Measurements from ENCODE around the gene SMIM45.
A peak's percentile ranks its signal among the peaks of the same experiment; 100 is the strongest.

Gene SMIM45

DNA sequence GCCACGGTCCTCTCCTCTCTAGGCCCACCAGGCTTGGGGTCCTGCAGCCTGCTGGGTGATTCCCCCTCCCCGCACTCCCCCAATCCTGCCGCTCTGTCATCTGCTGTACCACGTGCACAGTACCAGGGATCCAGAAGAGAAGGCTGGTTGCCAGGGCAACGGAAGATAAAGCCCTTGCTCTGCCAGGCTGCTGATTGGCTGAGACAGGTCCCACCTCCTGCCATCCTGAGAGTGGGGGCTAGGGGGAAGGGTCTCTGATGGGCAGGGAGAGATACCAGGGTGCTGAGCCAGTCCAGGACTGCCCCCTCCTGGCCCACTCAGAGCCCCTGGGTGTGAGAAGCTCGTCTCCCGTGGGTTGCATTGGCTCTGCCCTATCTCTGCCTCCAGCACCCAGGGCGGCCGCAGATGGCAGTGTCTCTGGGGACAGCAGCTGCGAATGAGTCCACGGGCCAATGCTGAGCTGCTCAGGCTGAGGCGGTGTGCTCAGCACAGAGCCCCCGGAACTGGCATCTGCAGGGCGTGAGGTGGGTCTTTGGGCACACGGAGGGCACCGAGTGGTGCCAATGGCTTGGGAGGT lies at the start of gene SMIM45:
Gene SMIM45, plus strand, starts transcription at position 253 of the 577 bp plus-strand sequence.
- no peak for DNase-seq (ENCODE audit: low read depth in 2 of 2)

DNA sequence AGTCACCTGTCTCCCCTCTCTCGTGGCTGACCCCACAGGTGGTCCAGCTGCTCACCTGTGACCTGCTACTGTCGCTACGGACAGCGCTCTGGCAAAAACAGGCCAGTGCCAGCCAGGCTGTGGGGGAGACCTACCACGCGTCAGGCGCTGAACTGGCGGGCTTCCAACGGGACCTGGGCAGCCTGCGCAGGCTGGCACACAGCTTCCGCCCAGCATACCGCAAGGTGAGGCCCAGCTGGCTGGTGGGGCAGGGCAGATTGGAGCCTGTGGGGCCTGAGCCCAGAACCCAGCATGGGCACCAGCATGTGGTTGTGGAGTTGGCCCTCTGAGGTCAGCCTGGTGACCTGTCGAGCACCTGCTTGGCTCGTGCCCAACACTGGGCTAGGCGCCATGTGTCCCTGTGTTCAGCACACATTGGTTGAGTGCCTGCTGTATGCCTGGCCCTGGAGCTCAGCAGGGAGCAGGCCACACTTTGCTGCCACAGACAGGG lies 49.0 kb upstream of the SMIM45 start:
- no peak for DNase-seq (ENCODE audit: low read depth in 2 of 2)

DNA sequence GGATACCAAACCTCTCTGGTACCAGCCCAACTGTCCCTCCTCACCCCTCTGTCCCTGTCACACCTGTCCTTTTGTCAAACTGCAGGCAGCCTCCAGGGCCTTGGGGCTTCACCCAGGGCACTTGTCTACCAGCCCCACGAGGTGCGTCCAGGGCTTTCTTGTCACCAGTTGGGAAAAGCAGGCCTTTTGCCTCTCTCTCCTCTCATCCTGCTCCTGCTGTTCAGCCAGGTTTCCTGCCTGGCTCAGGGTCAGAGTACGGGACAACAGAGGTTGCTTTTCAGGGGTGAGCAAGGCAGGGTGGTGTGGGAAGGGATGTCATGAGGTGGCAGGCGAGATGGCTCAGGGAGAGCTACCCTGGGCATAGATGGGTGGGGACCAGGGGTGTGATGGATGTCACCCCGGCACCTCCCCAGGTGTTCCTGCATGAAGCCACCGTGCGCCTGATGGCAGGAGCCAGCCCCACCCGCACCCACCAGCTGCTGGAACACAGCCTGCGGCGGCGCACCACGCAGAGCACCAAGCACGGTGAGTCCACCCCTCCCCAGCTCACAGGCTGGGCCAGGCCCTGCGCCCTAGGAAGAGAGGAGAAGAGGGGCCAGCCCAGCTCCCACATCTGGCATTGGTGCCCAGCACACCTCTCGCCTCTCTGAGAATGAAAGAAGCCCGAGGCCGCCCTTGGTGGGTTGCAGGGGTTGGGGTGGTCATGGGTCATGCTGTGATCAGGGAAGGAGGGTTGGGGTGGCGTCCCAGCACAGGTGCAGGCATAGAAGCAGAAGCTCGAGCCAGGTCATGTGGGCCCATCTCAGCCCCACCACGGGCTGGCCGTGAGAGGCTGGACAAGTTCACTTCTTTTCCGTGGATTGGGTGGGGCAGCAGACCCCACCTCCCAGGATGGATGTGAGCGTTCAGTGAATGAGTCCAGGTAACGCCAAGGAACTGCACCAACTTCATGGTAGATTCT lies 47.2 kb upstream of the SMIM45 start:
- no peak for DNase-seq (ENCODE audit: low read depth in 2 of 2)

DNA sequence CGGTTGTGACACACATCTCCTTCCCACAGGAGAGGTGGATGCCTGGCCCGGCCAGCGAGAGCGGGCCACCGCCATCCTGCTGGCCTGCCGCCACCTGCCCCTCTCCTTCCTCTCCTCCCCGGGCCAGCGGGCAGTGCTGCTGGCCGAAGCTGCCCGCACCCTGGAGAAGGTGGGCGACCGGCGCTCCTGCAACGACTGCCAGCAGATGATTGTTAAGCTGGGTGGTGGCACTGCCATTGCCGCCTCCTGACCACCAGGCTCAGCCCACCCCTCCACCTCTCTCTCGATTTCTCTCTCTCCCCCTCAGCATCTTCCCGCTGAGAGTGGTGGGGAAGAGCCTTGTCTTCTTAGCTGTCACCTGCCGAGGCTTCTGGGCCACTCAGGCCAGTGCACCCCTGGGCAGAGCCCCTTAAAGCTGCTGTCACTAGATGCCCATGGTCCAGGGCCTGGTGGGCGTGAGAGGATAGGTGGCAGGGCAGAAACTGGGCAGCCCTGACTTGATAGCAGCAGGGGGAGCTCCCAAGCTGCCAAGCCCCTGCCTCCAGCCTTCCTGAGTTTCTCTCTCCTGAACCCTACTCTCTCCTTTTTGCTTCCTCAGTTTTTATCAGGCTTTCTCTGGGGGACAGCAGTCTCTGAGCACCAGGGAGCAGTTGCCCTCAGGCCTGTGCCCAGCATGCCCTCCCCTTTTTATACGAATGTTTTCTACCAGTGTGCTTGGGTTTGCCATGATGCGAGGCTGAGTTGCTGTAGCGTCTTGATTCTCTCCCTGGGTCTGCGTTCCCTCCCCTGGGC lies 46.3 kb upstream of the SMIM45 start:
- DNase-seq (ENCODE audit: low read depth in 2 of 2): no peak

DNA sequence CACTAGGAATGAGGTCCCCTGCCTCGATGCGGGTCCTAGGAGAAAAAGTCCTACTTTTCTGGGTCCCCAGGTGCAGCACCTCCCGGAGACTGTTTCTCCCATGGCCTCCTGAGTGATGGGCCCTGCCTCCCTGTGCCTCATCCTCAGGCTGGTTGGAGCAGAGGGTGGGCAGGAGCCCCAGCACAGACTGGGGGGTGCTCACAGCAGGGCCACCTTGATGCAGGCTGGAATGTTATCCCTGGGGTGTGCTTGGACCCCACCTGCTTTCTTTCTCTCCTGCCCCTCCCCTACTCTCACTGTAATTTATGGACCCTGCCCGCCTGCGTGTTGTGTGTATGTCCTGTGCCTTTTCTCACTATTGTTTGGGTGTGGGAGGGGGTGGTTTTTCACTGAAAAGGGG lies 45.1 kb upstream of the SMIM45 start:
- no peak for DNase-seq (ENCODE audit: low read depth in 2 of 2)

DNA sequence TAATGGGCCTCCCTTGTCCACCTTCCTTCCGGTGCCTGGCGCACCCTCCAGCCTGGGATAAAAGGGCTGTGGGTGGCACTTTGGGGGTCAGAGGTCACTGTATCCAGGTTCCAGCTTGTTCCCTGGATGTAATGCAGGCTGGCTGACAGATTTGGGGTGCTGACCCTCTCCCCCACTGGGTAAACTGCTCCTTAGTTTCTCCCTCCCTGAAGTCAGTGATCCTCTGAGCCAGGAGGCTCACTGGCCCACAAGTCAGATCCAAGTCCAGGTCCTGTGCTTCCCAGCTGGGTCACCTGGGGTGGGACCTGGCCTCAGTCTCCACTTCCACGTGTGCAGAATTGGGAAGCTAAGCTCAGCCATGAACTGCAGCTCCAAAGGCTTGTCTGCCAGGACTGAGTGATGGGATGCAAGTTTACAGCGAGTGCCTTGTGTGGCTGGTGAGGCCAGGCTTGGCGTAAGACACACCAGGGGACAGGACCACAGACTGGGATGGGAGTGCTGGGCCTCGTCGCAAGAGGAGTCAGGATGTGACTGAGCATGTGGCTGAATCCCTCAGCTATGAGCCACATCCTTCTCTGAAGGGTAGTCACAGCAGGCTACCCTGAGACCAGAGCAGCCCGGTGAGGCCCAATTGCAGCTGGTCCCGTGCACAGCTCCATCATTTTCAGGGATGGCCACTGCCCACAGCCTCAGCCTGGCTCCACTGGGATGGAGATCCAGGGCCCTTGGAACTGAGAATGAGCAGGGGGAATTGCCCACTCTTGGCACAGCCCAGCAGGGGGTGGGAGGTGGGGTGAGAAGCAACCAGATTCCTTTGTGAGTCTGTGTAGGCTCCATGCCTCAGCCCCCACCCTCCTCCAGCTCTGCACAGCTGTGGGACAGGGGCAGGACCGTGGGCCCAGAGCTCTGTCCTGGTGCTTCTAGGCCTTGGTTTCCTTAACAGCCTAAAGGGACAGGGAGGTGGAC lies 44.2 kb upstream of the SMIM45 start:
- no peak for DNase-seq (ENCODE audit: low read depth in 2 of 2)

DNA sequence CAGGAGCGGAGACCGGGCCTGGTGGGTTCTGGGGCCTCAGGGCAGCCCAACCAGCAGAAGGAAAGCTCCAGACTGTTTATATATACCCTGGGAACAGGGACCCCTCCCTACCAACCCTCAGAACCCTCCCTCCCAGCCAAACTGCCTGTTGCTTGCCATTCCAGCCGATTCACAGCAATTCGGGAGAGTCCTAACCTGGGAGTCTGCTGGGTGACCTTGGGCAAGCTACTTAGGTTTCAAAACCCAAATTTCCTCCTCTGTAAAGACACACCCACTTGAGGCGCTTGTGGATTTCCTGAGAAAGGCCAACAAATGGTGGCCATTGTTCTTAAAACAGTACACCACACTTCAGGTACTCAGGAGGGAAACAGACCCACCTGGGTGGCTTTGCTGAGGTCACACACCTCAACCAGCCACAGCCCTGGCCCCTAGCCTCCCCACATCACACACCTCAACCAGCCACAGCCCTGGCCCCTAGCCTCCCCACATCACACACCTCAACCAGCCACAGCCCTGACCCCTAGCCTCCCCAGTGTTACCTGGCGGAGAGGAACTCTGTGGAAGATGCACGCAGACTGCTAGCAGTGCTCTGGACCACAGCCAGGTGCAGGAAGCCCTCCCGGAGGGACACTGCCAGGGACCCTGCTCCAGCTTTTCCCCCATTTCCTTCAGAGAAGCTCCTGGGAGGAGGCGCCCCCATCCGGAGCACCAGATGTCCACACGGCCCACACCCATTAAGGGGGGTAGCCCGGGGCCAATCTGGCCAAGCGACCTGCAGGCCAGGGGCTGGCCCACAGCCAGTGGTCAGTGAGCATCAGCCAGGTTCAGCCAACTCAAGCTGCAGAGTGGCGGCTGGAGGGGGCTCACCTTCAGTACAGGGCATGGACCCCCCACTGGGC lies 43.3 kb upstream of the SMIM45 start:
- no peak for DNase-seq (ENCODE audit: low read depth in 2 of 2)

DNA sequence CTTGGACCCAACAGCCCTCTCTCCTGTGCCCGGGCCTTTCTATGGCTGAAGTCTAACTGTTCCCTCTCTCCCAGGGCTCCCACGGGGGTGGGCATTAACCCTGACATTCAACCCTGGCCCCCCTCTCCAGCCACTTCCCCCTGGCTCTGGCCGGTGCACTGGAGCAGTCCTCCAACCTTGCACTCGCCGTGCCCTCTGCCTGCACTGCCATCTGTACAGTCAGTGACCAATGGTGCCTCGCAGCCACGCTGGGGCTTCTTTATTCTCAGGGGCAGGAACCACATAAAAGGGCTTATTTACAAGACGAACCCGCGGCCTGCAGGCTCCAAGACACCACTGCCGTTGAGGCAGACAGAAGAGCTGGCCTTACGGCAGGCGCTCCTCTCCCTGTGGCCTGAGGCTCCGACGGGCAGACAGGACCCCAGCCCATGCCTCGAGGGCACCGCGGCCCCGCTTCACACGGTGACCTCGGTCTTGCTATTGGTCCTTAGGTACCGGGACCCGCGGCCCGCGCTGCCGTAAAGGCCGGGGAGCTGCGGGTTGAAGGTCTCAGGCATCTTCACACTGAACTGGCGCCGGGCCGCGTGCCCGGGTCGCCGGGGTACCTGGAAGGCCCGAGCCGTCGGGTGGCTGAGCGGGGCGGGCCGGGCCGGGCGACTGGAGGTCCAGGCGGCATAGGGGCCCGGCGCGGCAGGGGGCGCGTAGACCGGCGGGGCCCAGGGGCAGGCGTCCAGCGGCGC lies 42.5 kb upstream of the SMIM45 start:
- no peak for DNase-seq (ENCODE audit: low read depth in 2 of 2)

DNA sequence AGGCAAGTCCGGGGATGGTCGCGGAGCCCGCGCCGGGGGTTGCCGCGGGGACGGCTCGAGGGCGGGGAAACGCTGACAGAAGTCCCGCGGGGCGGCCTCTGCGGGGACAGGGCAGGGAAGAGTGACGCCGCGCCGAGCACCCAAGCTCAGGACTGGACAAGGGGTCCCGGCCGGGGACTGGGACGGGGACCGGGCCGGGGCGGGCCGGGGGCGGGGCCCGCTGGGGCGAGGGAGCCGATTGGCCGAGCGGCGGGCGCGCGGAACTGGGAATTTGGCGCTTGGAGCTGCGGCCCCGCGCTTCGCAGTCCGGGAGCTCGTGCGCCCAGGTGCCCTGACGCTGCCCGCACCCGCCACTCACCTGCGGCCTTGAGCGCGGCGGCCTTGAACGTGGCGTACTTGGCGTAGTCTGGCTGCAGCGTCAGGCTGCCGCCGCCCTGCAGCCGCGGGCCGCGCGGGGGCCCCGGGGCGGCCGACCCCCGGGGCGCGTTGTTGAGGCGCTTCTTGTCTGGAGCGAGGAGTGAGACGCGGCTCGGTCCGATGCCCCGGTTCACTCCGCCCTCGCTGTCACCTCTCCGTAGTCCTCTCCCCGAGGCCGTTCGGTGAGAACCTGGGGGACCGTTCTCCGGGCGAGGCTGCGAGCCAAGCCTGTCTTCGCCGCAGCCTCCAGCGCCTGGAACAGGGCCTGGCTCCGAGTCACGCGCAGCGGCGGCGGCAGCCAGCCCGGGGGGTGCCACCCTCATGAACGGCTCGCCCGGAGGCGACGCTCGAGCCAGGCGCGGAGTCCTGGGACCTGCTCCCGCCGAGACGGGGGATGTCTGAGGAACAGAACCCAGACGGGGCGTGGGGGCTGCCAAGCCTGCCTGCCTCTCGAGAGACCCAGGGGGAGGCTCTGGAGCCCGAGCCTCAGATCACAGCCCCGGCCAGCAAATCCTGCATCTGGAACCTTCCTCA lies 41.6 kb upstream of the SMIM45 start:
- DNase-seq (ENCODE audit: low read depth in 2 of 2): no peak

DNA sequence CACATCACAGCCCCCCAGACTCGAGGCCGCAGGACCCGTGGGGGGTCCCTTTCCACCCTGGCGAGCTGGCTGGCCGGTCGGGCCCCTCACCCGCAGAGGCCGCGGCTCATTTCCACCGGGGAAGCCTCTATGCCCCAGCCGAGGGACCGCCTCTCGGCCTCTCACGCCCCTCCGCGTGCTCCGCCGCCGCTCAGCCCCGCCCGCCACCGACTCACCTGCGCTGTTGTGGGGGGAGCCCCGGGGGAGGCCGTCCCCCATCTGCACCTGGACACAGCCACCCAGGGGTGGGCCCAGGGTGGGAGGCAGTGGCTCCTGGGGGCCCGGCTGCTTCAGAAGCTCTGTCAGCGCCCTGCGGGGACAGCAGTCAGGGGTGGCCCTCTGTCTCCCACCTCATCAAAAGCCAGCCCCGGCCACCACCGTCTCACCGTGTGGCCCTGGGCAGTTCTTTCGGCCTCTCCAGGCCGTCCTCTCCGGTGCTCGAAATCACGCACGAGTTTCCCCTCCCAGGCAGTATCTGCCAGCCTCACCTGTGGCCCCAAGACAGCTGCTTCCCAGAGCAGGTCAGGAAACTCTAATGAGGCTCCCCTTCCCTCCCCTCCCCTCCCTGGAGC lies 40.8 kb upstream of the SMIM45 start:
- DNase-seq (ENCODE audit: low read depth in 2 of 2): no peak

DNA sequence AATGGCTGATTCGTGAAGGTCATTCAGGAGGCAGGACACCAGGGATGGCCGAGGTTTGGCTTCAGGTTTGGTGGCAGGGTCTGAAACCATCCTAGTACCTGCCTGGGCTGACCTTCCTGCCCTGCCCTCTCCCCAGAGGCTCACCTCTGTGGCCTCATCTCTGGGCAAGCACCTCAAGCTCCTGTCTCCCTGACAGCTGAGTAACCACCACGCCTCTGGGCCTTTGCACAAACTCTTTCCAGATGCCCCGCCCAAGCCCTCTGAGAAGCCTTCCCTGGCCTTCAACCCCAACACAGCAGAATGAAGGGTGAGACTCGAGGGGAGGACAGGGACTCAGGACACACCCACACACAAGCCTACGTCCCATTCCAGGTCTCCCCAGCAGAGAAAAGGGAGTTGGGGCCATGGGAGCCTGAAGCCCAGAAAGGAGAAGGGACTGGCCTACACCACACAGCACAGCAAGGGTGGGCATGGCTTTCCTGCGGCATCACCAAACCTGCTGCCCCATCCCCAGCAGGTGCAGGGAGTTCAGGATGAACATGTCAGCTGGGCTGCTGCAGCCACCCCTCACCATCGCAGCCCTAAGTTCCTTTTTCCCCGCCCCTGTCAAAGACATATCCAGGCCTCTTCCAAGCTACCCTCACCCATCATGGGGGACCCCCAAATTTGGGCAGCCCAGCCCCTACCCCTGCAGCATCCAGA lies 39.5 kb upstream of the SMIM45 start:
- no peak for DNase-seq (ENCODE audit: low read depth in 2 of 2)

DNA sequence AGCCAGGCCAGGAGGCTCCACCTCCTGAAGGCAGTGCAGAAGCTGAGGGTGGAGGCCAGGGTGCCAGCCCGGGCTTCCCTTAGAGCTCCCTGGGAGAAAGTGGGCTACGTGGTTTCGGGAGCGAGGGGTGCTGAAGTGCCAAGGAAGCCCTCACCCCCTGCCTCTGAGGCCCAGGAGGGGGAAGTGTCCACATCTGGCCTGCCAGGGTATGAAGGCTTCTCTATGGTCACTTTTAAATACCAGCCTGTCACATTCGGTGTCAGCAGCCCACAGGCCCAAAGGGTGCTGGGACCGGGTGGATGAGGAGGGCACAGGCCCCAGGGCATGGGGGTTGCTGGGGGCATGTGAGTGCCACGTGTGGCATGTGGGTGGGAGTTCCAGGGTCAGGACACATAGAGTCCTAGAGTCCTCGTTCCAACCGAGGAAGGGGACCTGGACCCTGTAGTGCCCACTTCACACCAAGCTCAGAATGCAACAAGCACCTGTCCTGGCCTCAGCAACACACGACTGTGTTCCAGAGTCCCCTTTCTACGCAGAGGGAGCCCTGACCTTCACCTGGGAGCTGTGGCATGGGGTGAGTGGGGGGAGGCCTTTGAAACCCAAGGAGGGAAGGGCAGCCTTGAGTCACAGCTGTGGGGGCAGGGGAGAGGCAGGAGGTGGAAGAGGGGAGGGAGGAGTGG lies 38.8 kb upstream of the SMIM45 start:
- no peak for DNase-seq (ENCODE audit: low read depth in 2 of 2)

DNA sequence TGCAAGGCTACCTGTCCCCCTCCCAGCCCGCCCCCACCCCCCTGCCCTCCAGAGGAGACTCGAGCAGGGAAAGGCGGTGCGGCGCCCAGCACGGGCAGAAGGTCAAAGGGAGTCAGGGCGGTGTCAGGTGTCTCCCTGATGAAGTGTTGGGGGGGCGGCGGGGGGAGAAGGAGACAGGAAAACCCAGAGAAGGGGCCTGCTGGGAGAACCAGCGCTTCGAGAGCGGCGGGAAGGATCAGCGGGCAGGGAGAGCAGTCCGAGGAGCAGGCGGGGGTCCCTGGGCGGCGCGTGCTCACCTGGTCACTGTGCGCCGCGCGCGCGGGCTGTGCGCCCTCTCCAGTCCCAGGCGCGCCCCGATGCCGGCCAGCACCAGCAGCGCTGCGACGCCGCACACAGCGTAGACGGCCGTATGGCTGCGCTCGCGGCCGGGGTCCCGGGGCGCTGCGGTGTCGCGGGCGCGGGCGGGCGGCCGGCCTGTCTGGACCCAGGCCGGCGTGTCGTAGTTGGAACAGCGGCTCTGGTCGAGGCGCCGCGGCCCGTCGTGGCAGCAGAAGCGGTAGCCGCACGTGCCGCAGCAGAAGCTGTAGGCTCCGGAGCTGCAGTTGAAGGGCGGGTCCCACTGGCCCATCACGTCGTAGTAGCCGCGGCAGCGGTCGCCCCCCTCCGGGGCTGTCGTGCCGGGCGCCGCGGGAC lies 38.0 kb upstream of the SMIM45 start:
- DNase-seq (ENCODE audit: low read depth in 2 of 2): no peak

DNA sequence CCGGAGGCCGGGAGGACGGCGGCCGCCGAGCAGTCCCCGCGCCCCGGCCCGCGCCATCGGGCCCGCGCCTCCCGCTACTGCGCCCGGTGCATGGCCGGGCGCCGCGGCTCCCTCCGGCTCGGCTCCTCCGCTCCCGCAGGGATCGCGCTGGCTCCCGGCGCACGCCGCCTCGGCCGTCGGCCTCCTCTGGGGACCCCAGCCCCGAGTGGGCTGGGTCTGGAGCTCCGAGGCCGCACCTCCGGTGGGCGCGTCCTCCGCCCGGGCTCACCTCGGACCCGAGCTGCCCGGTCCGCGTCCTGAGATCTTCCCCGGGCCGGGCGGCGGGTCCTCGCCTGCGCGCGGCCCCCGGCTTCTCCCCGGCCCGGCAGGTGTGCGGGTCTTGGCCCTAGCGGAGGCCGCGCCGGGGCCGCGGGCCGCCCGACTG lies 37.3 kb upstream of the SMIM45 start:
- DNase-seq (ENCODE audit: low read depth in 2 of 2): no peak

DNA sequence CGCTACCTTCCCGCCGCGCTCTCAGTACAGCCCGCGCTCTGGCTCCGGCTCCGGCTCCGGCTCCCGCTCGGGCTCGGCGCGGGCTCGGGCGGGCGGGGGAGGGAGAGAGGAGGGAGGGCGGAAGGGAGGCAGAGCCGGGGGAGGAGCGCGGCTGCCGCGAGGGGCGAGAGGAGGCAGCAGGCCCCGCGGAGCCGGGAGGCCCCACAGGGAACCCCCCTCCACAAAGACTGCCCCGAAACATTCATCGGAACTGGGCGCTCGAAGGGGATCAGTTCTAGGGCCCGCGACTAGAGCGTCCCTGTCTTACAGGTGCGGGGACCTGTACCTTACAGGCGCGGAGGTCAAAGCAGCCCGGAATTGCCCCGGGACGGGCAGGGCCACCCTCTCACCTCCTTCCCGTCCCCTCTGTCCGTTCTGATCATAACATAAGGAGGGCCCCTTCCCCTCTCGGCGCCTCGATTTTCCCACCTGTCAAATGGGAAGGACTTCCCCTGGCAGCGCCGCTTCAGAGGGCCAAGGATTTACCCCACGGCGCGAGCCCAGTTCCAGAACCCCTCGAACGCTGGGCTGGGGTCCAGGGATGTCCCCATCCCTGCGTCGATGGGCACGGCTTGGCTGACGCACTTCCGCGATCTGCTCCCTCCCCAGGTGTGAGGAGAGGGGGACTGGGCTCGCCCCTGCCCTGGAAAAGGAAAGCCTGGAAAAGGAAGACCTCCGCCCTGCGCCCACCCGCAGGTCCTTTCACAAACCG lies 36.7 kb upstream of the SMIM45 start, which contains the start of gene SHISA8:
Gene SHISA8, minus strand, starts transcription at position 40 of the 751 bp plus-strand sequence. CDS start 407 bp downstream, outside the sequence.
- DNase-seq (ENCODE audit: low read depth in 2 of 2): peak in 1 of 2 donors; percentile 45
